PC-9 (cell line): ENCODE measurements around the gene ZNF638. TPM values are rescaled to one million over a fixed set of nuclear protein-coding genes. Genes with fewer than 3 reads are reported as not detected.
A peak's percentile ranks its signal among the peaks of the same experiment; 100 is the strongest.
"Not testable (repeated sequence)": the region's sequence is repeated elsewhere in the genome, so short reads cannot be mapped to it uniquely, and the experiment has no call there.

ENCODE experiments used
- BruUV-seq: library from RNA; stranded (reverse); fragments of 400-500 nt; replicated peaks from 2 replicates; lab custom pipeline; 2021; lab: Mats Ljungman, UMichigan
- CTCF ChIA-PET: fragments of 300-600 bp; sonication (Branson Sonifier 250); formaldehyde crosslinking; loops from one replicate; lab custom pipeline; 2022; ENCODE audit warnings: antibody characterized with exemption; lab: Charles Lee
- POLR2A ChIA-PET: fragments of 300-600 bp; sonication (Branson Sonifier 250); formaldehyde crosslinking; loops from one replicate; lab custom pipeline; 2022; ENCODE audit warnings: antibody characterized with exemption; ENCODE audit not compliant: unreplicated experiment; lab: Charles Lee
- DNase-seq, 2 experiments: peaks; one replicate each; pipeline versions ENCODE4 v3.0.0 to v3.0.0-alpha.2; 2015 to 2022; ENCODE audit warnings: mixed read lengths in 1 of 2
- H2AFZ ChIP-seq: fragments of 200-600 bp; sonication (generic); 2 replicates; pipeline ENCODE4 v1.8.1; 2017; ENCODE audit warnings: antibody characterized with exemption
- H3F3A ChIP-seq: fragments of 200-600 bp; sonication (generic); 2 replicates; pipeline ENCODE4 v1.8.1; 2017; ENCODE audit warnings: antibody characterized with exemption, mild to moderate bottlenecking, low read depth; ENCODE audit not compliant: insufficient read depth
- H3K27ac ChIP-seq: fragments of 200-600 bp; sonication (generic); 2 replicates; pipeline ENCODE4 v1.6.1; 2016; ENCODE audit warnings: mixed run types
- H3K27me3 ChIP-seq: fragments of 200-600 bp; sonication (generic); 2 replicates; pipeline ENCODE4 v1.6.1; 2016; ENCODE audit warnings: low read depth, mixed run types; ENCODE audit not compliant: insufficient read depth
- H3K36me3 ChIP-seq: fragments of 200-600 bp; sonication (generic); 2 replicates; pipeline ENCODE4 v1.6.1; 2016; ENCODE audit warnings: low read depth, mixed run types
- H3K4me1 ChIP-seq: fragments of 200-600 bp; sonication (generic); replicated peaks from 2 replicates; pipeline ENCODE4 v1.6.1; 2016; ENCODE audit warnings: mixed run types; ENCODE audit not compliant: insufficient read depth
- H3K4me2 ChIP-seq: fragments of 200-600 bp; sonication (generic); 2 replicates; pipeline ENCODE4 v1.6.1; 2017; ENCODE audit warnings: mixed run types
- H3K4me3 ChIP-seq: fragments of 200-600 bp; sonication (generic); 2 replicates; pipeline ENCODE4 v1.6.1; 2016; ENCODE audit warnings: mixed run types
- H3K79me2 ChIP-seq: fragments of 200-600 bp; sonication (generic); 2 replicates; pipeline ENCODE4 v1.6.1; 2017; ENCODE audit warnings: low read depth, mixed run types
- H3K9me2 ChIP-seq: fragments of 200-600 bp; sonication (generic); 2 replicates; pipeline ENCODE4 v1.8.1; 2017; ENCODE audit warnings: mild to moderate bottlenecking; ENCODE audit not compliant: insufficient read depth
- H3K9me3 ChIP-seq: fragments of 200-600 bp; sonication (generic); 2 replicates; pipeline ENCODE4 v1.8.1; 2016; ENCODE audit warnings: low read depth; ENCODE audit not compliant: insufficient read depth
- H4K20me1 ChIP-seq: fragments of 200-600 bp; sonication (generic); 2 replicates; pipeline ENCODE4 v1.8.1; 2017; ENCODE audit not compliant: insufficient read depth
- CTCF ChIP-seq: fragments of 200-600 bp; sonication (generic); conservative IDR thresholded peaks from 2 replicates; pipeline ENCODE4 v1.6.1; 2017; ENCODE audit warnings: mixed run types, antibody characterized with exemption, mild to moderate bottlenecking, moderate library complexity
- EZH2 ChIP-seq: fragments of 200-600 bp; sonication (generic); IDR thresholded peaks from 2 replicates; pipeline ENCODE4 v1.8.0; 2017; ENCODE audit warnings: antibody characterized with exemption, low read depth
- intact Hi-C: fragments of 100-400 bp; cut with micrococcal nuclease; formaldehyde crosslinking; loops from one replicate; pipeline ENCODE4 v1.10.0; 2022; ENCODE audit not compliant: unreplicated experiment
- total RNA-seq: library from RNA; stranded (reverse); gene quantifications from 2 replicates; pipeline ENCODE4 v1.2.3, GENCODE V29; 2021

Gene ZNF638
- total RNA-seq, 1 experiment from 2014 or later = 109 TPM

GRCh38 chr2:71327916-71328315 lies 3.7 kb upstream of the ZNF638 start:
- peak overlapping the region; percentile 45; the same call in 1 of the 2 replicates for H2AFZ ChIP-seq
- H4K20me1 ChIP-seq = no peaks in the 10 kb centered on the region
- no peaks in the 10 kb centered on the region for H3K9me3 ChIP-seq
- ChIA-PET POLR2A (interaction anchor here (0.6 to 0.7 kb wide), 2 partner anchors 71 to 100 kb away, joined by 3 read pairs; no protein-coding TSS in a partner anchor), CTCF (no interaction called here)
- 0 out of 2 replicates have a peak overlapping the region, but pooled peaks have one; percentile 1 for H3K27ac ChIP-seq
- intact Hi-C loops = no loop called here
- H3K4me2 ChIP-seq = peak overlapping the region; percentile 26
- no peak for TF ChIP-seq CTCF
- TF ChIP-seq EZH2 = no peak
- peak; percentile 18 to 73 for DNase-seq
- no peaks in the 10 kb centered on the region for H3F3A ChIP-seq
- H3K79me2 ChIP-seq = peaks cover 14% of the 10 kb centered on the region
- BruUV-seq = no TSS peak
- no peaks in the 10 kb centered on the region for H3K36me3 ChIP-seq
- no peaks in the 10 kb centered on the region for H3K27me3 ChIP-seq
- no peak overlapping the region for H3K4me3 ChIP-seq
- H3K9me2 ChIP-seq = no peaks in the 10 kb centered on the region
- H3K4me1 ChIP-seq = peaks cover 17% of the 10 kb centered on the region

GRCh38 chr2:71330155-71330554 lies 1.4 kb upstream of the ZNF638 start:
- CTCF ChIA-PET = interaction anchor here (1.0 kb wide), 1 partner anchor 30 kb away, joined by 3 read pairs; no protein-coding TSS in a partner anchor
- no peak overlapping the region for H2AFZ ChIP-seq
- peaks cover 11% of the 10 kb centered on the region; the same call in 1 of the 2 replicates for H3K36me3 ChIP-seq
- peaks cover 32% of the 10 kb centered on the region for H3K4me1 ChIP-seq
- H3K4me3 ChIP-seq = no peak overlapping the region
- H3K4me2 ChIP-seq = no peak overlapping the region
- peaks cover 16% of the 10 kb centered on the region; the same call in 1 of the 2 replicates for H4K20me1 ChIP-seq
- no peaks in the 10 kb centered on the region for H3K9me3 ChIP-seq
- no peak for TF ChIP-seq EZH2
- TF ChIP-seq CTCF = no peak
- no peak overlapping the region for H3K27ac ChIP-seq
- H3K27me3 ChIP-seq = no peaks in the 10 kb centered on the region
- POLR2A ChIA-PET = no interaction called here
- no TSS peak for BruUV-seq
- intact Hi-C loops = loop anchor here (10.0 kb wide), 1 partner anchor 105 kb away; the partner anchor contains the start of gene PAIP2B
- H3K9me2 ChIP-seq = no peaks in the 10 kb centered on the region
- no peaks in the 10 kb centered on the region for H3F3A ChIP-seq
- H3K79me2 ChIP-seq = peaks cover 36% of the 10 kb centered on the region
- DNase-seq = no peak

GRCh38 chr2:71330585-71331330 lies 824 bp upstream of the ZNF638 start:
- DNase-seq = no peak
- POLR2A ChIA-PET = interaction anchor here (0.6 to 0.7 kb wide), 3 partner anchors 31 to 195 kb away, joined by 3 to 4 read pairs (median 3); partner anchors contain the start of gene PAIP2B
- Histone ChIP-seq H3K9me2 (no peaks in the 10 kb centered on the region), H3F3A (no peaks in the 10 kb centered on the region), H3K4me3 (peak overlapping the region; percentile 66; the same call in 1 of the 2 replicates), H4K20me1 (peaks cover 19% of the 10 kb centered on the region; the same call in 1 of the 2 replicates), H3K36me3 (peaks cover 17% of the 10 kb centered on the region; the same call in 1 of the 2 replicates), H3K79me2 (peaks cover 42% of the 10 kb centered on the region), H3K27ac (no peak overlapping the region), H3K9me3 (no peaks in the 10 kb centered on the region), H3K4me1 (peaks cover 32% of the 10 kb centered on the region), H2AFZ (peak overlapping the region; percentile 84), H3K27me3 (no peaks in the 10 kb centered on the region), H3K4me2 (peak overlapping the region; percentile 92)
- CTCF ChIA-PET = interaction anchor here (1.0 kb wide), 2 partner anchors 31 to 103 kb away, joined by 3 to 9 read pairs; partner anchors contain the start of gene PAIP2B
- no TSS peak for BruUV-seq
- intact Hi-C loops = loop anchor here (10.0 kb wide), 1 partner anchor 106 kb away; the partner anchor contains the start of gene PAIP2B
- TF ChIP-seq CTCF (no peak), EZH2 (no peak)

- Histone ChIP-seq H3K4me2 (peak overlapping the region; percentile 92), H3K36me3 (peaks cover 17% of the 10 kb centered on the region; the same call in 1 of the 2 replicates), H4K20me1 (peaks cover 19% of the 10 kb centered on the region; the same call in 1 of the 2 replicates), H3K4me1 (peaks cover 32% of the 10 kb centered on the region), H3K79me2 (peaks cover 47% of the 10 kb centered on the region), H2AFZ (peak overlapping the region; percentile 84), H3K4me3 (peak overlapping the region; percentile 66; the same call in 1 of the 2 replicates)
- H3K27me3 ChIP-seq, H3K9me2 ChIP-seq, H3K9me3 ChIP-seq, DNase-seq, BruUV-seq, H3F3A ChIP-seq, H3K27ac ChIP-seq: not testable (repeated sequence)
- POLR2A ChIA-PET = interaction anchor here (0.6 to 0.8 kb wide), 5 partner anchors 10 to 195 kb away, joined by 3 to 13 read pairs (median 3); partner anchors contain the start of gene PAIP2B
- CTCF ChIA-PET = interaction anchor here (0.6 to 1.2 kb wide), 12 partner anchors 20 to 1909 kb away, joined by 3 to 21 read pairs (median 9); partner anchors contain the start of genes NAGK and PAIP2B
- intact Hi-C loops = loop anchor here (10.0 kb wide), 1 partner anchor 106 kb away; the partner anchor contains the start of gene PAIP2B
These were observed 326 bp upstream of the ZNF638 start for GRCh38 chr2:71331331-71331580.
